LNCAP (cell line): Measurements from ENCODE around the gene RSRC1.

Experiments
- CTCF ChIP-seq: fragments of 450-650 bp; IDR thresholded peaks from 2 replicates; pipeline ENCODE4 v1.5.1; 2017; ENCODE audit warnings: mild to moderate bottlenecking

RSRC1 gene

GRCh38 chr3:158097081-158097592, 12.8 kb upstream of the RSRC1 start:
- TF ChIP-seq CTCF, result no peak

- no peak for TF ChIP-seq CTCF
Observed at GRCh38 chr3:158097593-158098308, 12.1 kb upstream of the RSRC1 start.

GRCh38 chr3:158098309-158098639, 11.6 kb upstream of the RSRC1 start:
- no peak for TF ChIP-seq CTCF

GRCh38 chr3:158098834-158099424, 11.0 kb upstream of the RSRC1 start:
- no peak for TF ChIP-seq CTCF

GRCh38 chr3:158100681-158101080, 9.2 kb upstream of the RSRC1 start:
- no peak for TF ChIP-seq CTCF

GRCh38 chr3:158101335-158102241, 8.3 kb upstream of the RSRC1 start:
- TF ChIP-seq CTCF, result no peak

GRCh38 chr3:158102242-158103080, 7.4 kb upstream of the RSRC1 start:
- no peak for TF ChIP-seq CTCF
